ENCODE measurements around the gene TMA7. TPM values are rescaled to one million over a fixed set of nuclear protein-coding genes. Genes with fewer than 3 reads are reported as not detected.

The TMA7 gene
- total RNA-seq, 1 donor from 2014 or later = 186 TPM

- Mint-ChIP-seq H3K27me3 (ENCODE audit: low read depth) (no peaks in the 10 kb centered on the region), H3K4me1 (peaks cover 42% of the 10 kb centered on the region), H3K9me3 (no peaks in the 10 kb centered on the region), H3K4me3 (peak overlapping the region; percentile 4), H3K36me3 (peaks cover 2% of the 10 kb centered on the region), H3K27ac (peak overlapping the region; percentile 89)
- TF ChIP-seq CTCF (IDR thresholded peaks at IDR 0.05; ENCODE audit: unreplicated experiment) = no peak
- no peak for DNase-seq (ENCODE audit: low spot score in 2 of 2, unreplicated experiment in 2 of 2)
These were observed 14.7 kb upstream of the TMA7 start for GRCh38 chr3:48425281-48425812.

GRCh38 chr3:48426401-48426909 is 13.6 kb upstream of the TMA7 start:
- H3K27ac Mint-ChIP-seq = peak overlapping the region; percentile 62
- H3K9me3 Mint-ChIP-seq = no peaks in the 10 kb centered on the region
- H3K4me1 Mint-ChIP-seq = peaks cover 52% of the 10 kb centered on the region
- TF ChIP-seq CTCF (IDR thresholded peaks at IDR 0.05; ENCODE audit: unreplicated experiment) = no peak
- no peaks in the 10 kb centered on the region for H3K27me3 Mint-ChIP-seq (ENCODE audit: low read depth)
- H3K4me3 Mint-ChIP-seq = no peak overlapping the region
- peaks cover 2% of the 10 kb centered on the region for H3K36me3 Mint-ChIP-seq
- DNase-seq (ENCODE audit: low spot score in 2 of 2, unreplicated experiment in 2 of 2) = no peak

- Mint-ChIP-seq H3K9me3 (no peaks in the 10 kb centered on the region), H3K4me1 (peaks cover 56% of the 10 kb centered on the region), H3K4me3 (peak overlapping the region; percentile 74), H3K27me3 (ENCODE audit: low read depth) (no peaks in the 10 kb centered on the region), H3K27ac (peak overlapping the region; percentile 77), H3K36me3 (peaks cover 2% of the 10 kb centered on the region)
- no peak for DNase-seq (ENCODE audit: low spot score in 2 of 2, unreplicated experiment in 2 of 2)
- TF ChIP-seq CTCF (IDR thresholded peaks at IDR 0.05; ENCODE audit: unreplicated experiment) = no peak
These were observed 13.0 kb upstream of the TMA7 start for GRCh38 chr3:48426944-48427629.

DNA sequence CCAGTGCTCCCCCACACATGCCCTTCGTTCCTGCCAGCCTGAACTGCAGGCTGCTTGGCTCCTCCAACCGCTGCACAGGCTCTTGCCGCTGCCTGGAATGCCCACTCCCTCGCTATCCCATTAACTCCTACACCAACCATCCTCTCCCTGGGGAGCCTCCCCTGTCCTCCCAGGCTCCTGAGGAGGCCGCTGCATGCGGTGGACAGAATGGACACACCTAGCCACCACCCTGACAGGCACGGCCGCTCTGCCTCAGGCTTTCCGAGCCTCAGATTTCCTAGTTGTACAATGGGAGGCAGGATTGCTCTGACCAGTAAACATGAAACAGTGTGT is 12.5 kb upstream of the TMA7 start:
- Mint-ChIP-seq H3K9me3 (no peaks in the 10 kb centered on the region), H3K27me3 (ENCODE audit: low read depth) (no peaks in the 10 kb centered on the region), H3K36me3 (peaks cover 2% of the 10 kb centered on the region), H3K4me1 (peaks cover 58% of the 10 kb centered on the region), H3K27ac (peak overlapping the region; percentile 77), H3K4me3 (peak overlapping the region; percentile 74)
- no peak for DNase-seq (ENCODE audit: low spot score in 2 of 2, unreplicated experiment in 2 of 2)
- TF ChIP-seq CTCF (IDR thresholded peaks at IDR 0.05; ENCODE audit: unreplicated experiment) = no peak

DNA sequence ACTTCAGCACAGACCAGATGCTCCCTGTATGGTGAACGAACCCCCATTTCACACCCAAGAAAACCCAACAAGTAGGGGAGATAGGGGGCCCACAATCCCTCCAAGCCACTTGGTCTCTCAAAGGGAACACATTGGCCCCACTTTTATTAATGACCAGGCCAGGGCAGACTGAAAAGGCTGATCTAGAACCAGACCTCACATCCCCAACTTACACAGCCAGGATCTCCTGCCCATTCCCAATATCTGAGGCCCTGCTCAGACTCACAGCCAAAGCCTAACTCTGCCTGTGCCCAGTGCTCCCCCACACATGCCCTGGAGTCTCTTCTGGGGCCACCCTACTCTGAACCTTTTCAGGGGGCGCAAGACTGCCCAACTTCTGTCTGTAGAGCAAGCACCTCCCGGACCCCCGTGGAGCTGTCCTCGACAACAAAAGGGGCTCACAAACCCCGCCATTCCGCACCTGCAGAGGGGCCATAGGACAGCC is 11.9 kb upstream of the TMA7 start:
- Mint-ChIP-seq H3K4me1 (peaks cover 63% of the 10 kb centered on the region), H3K9me3 (no peaks in the 10 kb centered on the region), H3K27ac (peak overlapping the region; percentile 77), H3K36me3 (peaks cover 2% of the 10 kb centered on the region), H3K27me3 (ENCODE audit: low read depth) (no peaks in the 10 kb centered on the region), H3K4me3 (peak overlapping the region; percentile 74)
- DNase-seq (ENCODE audit: low spot score in 2 of 2, unreplicated experiment in 2 of 2) = no peak
- no peak for TF ChIP-seq CTCF (IDR thresholded peaks at IDR 0.05; ENCODE audit: unreplicated experiment)
